Measurements from ENCODE around the gene SCUBE1.

The SCUBE1 gene

DNA sequence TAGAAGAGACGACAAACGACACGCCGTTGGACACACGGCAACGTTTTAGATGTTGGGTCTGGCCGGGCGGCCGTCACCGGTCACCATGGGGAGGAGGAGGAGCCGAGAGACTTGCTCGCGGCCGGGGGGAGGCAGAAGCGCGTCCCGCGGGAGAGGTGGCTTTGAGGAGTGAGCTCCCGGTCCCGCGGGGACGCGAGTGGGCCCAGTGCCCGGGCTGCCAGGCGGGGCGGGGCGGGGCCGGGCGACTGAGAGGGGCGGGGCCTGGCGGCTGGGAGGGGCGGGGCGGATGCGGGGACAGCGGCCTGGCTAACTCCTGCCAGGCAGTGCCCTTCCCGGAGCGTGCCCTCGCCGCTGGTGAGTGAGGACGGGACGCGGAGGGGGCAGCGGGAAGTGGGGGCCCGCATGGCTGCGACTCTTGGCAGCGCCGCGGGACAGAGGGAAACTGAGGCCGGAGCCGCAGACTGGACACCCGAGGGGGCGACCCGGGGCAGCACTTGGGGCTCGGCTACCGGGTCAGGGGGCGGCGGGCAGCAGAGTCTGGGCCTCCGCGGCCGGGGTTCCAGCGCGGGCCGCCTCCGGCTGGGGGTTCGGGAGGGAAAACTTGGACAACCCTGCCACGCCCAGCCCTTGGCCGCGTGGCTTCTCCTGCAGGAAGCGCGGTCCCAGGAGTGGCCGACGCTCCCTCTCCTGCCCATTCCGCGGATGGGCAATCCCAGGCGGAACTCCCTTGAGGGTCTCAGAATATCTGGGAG lies 191.7 kb downstream of the SCUBE1 start, which contains the start of gene TSPO:
Gene TSPO (plus strand): TSS at position 309 of the 752 bp plus-strand sequence. CDS start 7,680 bp downstream, outside the sequence.
- peak; percentile 47 for DNase-seq

DNA sequence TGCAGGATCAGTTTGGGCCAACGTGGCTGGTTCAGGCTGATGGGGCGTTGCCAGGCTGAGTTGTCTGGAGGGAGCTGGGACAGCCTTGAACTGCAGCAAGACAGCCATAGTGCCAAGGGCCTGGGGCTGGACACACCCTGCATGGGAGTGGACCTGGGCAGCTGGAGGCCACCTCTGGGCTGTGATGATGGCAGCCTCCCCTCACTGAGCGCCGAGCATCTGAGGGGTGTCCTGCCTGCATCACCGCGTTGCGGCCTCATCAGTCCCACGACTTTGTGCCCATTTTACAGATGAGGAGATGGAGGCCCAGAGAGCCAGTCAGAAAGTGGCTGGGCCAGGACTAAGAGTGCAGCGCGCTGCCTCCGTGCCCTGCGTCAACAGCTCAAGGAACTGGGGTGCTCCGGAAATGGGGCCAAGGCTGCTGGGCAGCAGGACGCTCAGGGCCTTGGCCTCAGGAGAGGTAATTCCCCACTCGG lies 192.4 kb downstream of the SCUBE1 start:
- no peak for DNase-seq

DNA sequence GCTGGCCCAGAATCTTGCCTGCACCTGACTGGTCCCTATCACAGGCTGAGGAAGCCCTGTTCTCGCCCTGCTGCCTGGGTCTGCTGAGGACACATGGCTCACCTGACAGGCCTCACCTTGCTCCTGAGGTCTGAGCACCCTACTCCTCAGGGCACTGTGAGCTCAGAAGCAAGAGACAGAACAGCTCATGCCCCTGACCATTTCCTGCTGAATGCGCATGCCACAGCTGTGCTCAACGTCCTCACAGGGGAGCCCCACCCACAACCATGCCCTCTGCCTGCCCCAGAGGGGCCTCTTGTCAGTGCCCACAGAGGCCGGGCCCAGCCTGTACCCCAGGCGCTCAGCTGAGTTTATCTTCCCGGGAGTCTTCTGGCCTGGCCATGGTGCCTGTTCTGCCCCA lies 194.6 kb downstream of the SCUBE1 start:
- DNase-seq, result no peak

DNA sequence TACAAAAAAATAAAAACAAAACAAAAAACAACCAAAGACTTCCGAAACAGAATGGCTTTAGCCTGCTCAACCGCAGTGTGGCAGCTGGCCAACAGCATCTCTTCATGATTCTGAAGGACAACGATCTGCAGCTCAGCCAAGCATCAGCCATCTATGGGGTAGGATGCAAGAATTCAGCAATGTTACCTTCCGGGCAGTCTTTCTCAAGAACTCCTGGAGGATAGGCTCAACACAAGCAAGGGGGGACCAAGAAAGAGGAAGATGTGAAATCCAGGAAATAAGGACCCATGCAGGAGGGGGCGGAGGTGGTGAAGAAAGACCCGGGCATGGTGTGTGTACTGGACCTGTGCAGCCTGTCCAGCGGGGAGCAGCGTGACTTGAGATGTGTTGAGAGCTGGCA lies 195.4 kb downstream of the SCUBE1 start:
- no peak for DNase-seq
